Fibroblast of lung (primary cell): ENCODE results near the gene MNT. TPM values are rescaled to one million over a fixed set of nuclear protein-coding genes. Genes with fewer than 3 reads are reported as not detected.

Experiments used
- DNase-seq, 2 donors: peaks; one replicate each; pipeline versions ENCODE4 v3.0.0 to v3.0.0-alpha.2; 2010; ENCODE audit warnings: low read depth in 2 of 2
- H2AFZ ChIP-seq: 2 replicates; pipeline ENCODE4 v1.5.1; 2012; ENCODE audit warnings: low read length, control low read depth, inconsistent platforms
- H3K27ac ChIP-seq: 2 replicates; pipeline ENCODE4 v1.5.1; 2011; ENCODE audit warnings: low read length, control low read depth; ENCODE audit not compliant: insufficient read depth
- H3K27me3 ChIP-seq: 2 replicates; pipeline ENCODE4 v1.5.1; 2011; ENCODE audit warnings: mild to moderate bottlenecking, low read length; ENCODE audit not compliant: control insufficient read depth, insufficient read depth
- H3K36me3 ChIP-seq: 2 replicates; pipeline ENCODE4 v1.5.1; 2011; ENCODE audit warnings: low read length; ENCODE audit not compliant: control insufficient read depth, insufficient read depth
- H3K4me1 ChIP-seq: 2 replicates; pipeline ENCODE4 v1.5.1; 2011; ENCODE audit warnings: low read length; ENCODE audit not compliant: control insufficient read depth, insufficient read depth; ENCODE audit errors: extremely low read depth
- H3K4me2 ChIP-seq: 2 replicates; pipeline ENCODE4 v1.5.1; 2011; ENCODE audit warnings: low read length, control low read depth; ENCODE audit not compliant: insufficient read depth; ENCODE audit errors: extremely low read depth
- H3K4me3 ChIP-seq, 4 experiments: fragments of 200-600 bp in 1 of 4; sonication (generic) in 1 of 4; replicated peaks in 1 of 4; 2 replicates each; pipeline ENCODE4 v1.5.1; 2011 to 2016; ENCODE audit warnings: low read length in 4 of 4, low read depth in 3 of 4, mild to moderate bottlenecking in 3 of 4, control low read depth in 2 of 4, inconsistent platforms in 1 of 4, mixed read lengths in 1 of 4; ENCODE audit not compliant: insufficient read depth in 1 of 4; ENCODE audit errors: control extremely low read depth in 1 of 4
- H3K79me2 ChIP-seq: 2 replicates; pipeline ENCODE4 v1.5.1; 2012; ENCODE audit warnings: mild to moderate bottlenecking, low read length, inconsistent platforms; ENCODE audit not compliant: control insufficient read depth, insufficient read depth
- H3K9ac ChIP-seq: 2 replicates; pipeline ENCODE4 v1.5.1; 2011; ENCODE audit warnings: mild to moderate bottlenecking, low read length, control low read depth; ENCODE audit not compliant: insufficient read depth
- H3K9me3 ChIP-seq: 2 replicates; pipeline ENCODE4 v1.5.1; 2012; ENCODE audit warnings: low read depth, low read length; ENCODE audit not compliant: control insufficient read depth, insufficient read depth
- H4K20me1 ChIP-seq: 2 replicates; pipeline ENCODE4 v1.5.1; 2011; ENCODE audit warnings: low read length; ENCODE audit not compliant: control insufficient read depth, insufficient read depth; ENCODE audit errors: extremely low read depth
- CTCF ChIP-seq, 2 donors: IDR thresholded peaks in 1 of 2; conservative IDR thresholded peaks in 1 of 2; 1 replicate in 1 of 2; 2 replicates in 1 of 2; pipeline ENCODE4 v1.5.1; 2011 to 2012; ENCODE audit warnings: low read length in 2 of 2, control low read depth in 1 of 2, inconsistent platforms in 1 of 2, low read depth in 1 of 2, mild to moderate bottlenecking in 1 of 2
- EZH2 ChIP-seq: IDR thresholded peaks from 2 replicates; pipeline ENCODE4 v1.5.1; 2012; ENCODE audit warnings: low read length, control low read depth, mild to moderate bottlenecking; ENCODE audit errors: missing control alignments
- polyA plus RNA-seq, 2 donors: library from polyadenylated mRNA; depleted of rRNA in 1 of 2; stranded (reverse) in 1 of 2; unstranded in 1 of 2; fragments of >200 nt; gene quantifications; 2 replicates each; pipeline ENCODE4 v1.2.1, GENCODE V29; 2011 to 2012; ENCODE audit warnings: missing spikeins in 1 of 2
- total RNA-seq: library from RNA; depleted of rRNA; stranded (reverse); fragments of >200 nt; gene quantifications from 2 replicates; pipeline ENCODE4 v1.2.1, GENCODE V29; 2014

Gene MNT
- total and polyA plus RNA-seq, 2 donors (not counting 1 experiment from before 2014, with no cell fraction given), result 1.7 to 8.4 TPM

GRCh38 chr17:2363318-2363717 is 37.5 kb downstream of the MNT start:
- Histone ChIP-seq H3K79me2 (no peaks in the 10 kb centered on the region), H3K4me1 (peaks cover 8% of the 10 kb centered on the region), H3K4me2 (no peak overlapping the region), H3K9ac (no peak overlapping the region), H4K20me1 (no peaks in the 10 kb centered on the region), H3K9me3 (no peaks in the 10 kb centered on the region), H3K27ac (no peak overlapping the region), H2AFZ (no peak overlapping the region), H3K27me3 (no peaks in the 10 kb centered on the region), H3K36me3 (peaks cover 7% of the 10 kb centered on the region), H3K4me3 (no peak overlapping the region)
- no peak for DNase-seq
- TF ChIP-seq EZH2, result no peak

GRCh38 chr17:2362881-2363280 is 38.0 kb downstream of the MNT start:
- Histone ChIP-seq H3K27ac (no peak overlapping the region), H3K9ac (no peak overlapping the region), H3K4me3 (no peak overlapping the region), H3K79me2 (no peaks in the 10 kb centered on the region), H3K9me3 (no peaks in the 10 kb centered on the region), H3K4me2 (no peak overlapping the region), H3K27me3 (no peaks in the 10 kb centered on the region), H2AFZ (no peak overlapping the region), H4K20me1 (no peaks in the 10 kb centered on the region), H3K36me3 (peaks cover 7% of the 10 kb centered on the region), H3K4me1 (peaks cover 8% of the 10 kb centered on the region)
- DNase-seq, result no peak
- no peak for TF ChIP-seq CTCF (conservative IDR thresholded peaks at IDR 0.05 in 1 of 2, IDR thresholded peaks at IDR 0.05 in 1 of 2; ENCODE audit: low read depth in 1 of 2, low read length in 2 of 2)
- TF ChIP-seq EZH2, result no peak

GRCh38 chr17:2362416-2362815 is 38.4 kb downstream of the MNT start:
- Histone ChIP-seq H3K27me3 (no peaks in the 10 kb centered on the region), H3K36me3 (peaks cover 7% of the 10 kb centered on the region), H3K4me3 (no peak overlapping the region), H3K4me2 (no peak overlapping the region), H3K27ac (no peak overlapping the region), H3K9me3 (no peaks in the 10 kb centered on the region), H4K20me1 (no peaks in the 10 kb centered on the region), H3K9ac (no peak overlapping the region), H3K4me1 (peaks cover 8% of the 10 kb centered on the region), H3K79me2 (no peaks in the 10 kb centered on the region), H2AFZ (no peak overlapping the region)
- no peak for DNase-seq
- TF ChIP-seq EZH2 (no peak), CTCF (conservative IDR thresholded peaks at IDR 0.05 in 1 of 2, IDR thresholded peaks at IDR 0.05 in 1 of 2; ENCODE audit: low read depth in 1 of 2, low read length in 2 of 2) (no peak)
